Neural crest cell (in vitro differentiated cells): Measurements from ENCODE around the gene NF1. TPM values are rescaled to one million over a fixed set of nuclear protein-coding genes. Genes with fewer than 3 reads are reported as not detected.

ENCODE experiments used
- DNase-seq: peaks from one replicate; pipeline ENCODE4 v3.0.0; 2021; ENCODE audit warnings: low read depth, mixed read lengths, low spot score
- H3K27ac Mint-ChIP-seq: one replicate; pipeline ENCODE4 v1.8.0; 2021; ENCODE audit warnings: mild to moderate bottlenecking, mixed read lengths; ENCODE audit not compliant: unreplicated experiment
- H3K27me3 Mint-ChIP-seq: 2 replicates; pipeline ENCODE4 v1.8.0; 2021; ENCODE audit warnings: low read depth, mild to moderate bottlenecking, mixed read lengths
- H3K36me3 Mint-ChIP-seq: 2 replicates; pipeline ENCODE4 v1.8.0; 2021; ENCODE audit warnings: low read depth, mild to moderate bottlenecking, mixed read lengths
- H3K4me1 Mint-ChIP-seq: 2 replicates; pipeline ENCODE4 v1.8.0; 2021; ENCODE audit warnings: mixed read lengths
- H3K4me3 Mint-ChIP-seq: one replicate; pipeline ENCODE4 v1.8.0; 2021; ENCODE audit warnings: mild to moderate bottlenecking, mixed read lengths
- H3K9me3 Mint-ChIP-seq: 2 replicates; pipeline ENCODE4 v1.8.0; 2021; ENCODE audit warnings: mixed read lengths
- CTCF ChIP-seq: fragments of 200-600 bp; sonication (generic); conservative IDR thresholded peaks from 2 replicates; pipeline ENCODE4 v1.5.0; 2021; ENCODE audit warnings: antibody characterized with exemption, mild to moderate bottlenecking
- total RNA-seq: library from RNA; stranded (reverse); gene quantifications from 2 replicates; pipeline ENCODE4 v1.2.1, GENCODE V29; 2021

Gene NF1
- total RNA-seq, 1 donor from 2014 or later: 60.6 TPM

DNA sequence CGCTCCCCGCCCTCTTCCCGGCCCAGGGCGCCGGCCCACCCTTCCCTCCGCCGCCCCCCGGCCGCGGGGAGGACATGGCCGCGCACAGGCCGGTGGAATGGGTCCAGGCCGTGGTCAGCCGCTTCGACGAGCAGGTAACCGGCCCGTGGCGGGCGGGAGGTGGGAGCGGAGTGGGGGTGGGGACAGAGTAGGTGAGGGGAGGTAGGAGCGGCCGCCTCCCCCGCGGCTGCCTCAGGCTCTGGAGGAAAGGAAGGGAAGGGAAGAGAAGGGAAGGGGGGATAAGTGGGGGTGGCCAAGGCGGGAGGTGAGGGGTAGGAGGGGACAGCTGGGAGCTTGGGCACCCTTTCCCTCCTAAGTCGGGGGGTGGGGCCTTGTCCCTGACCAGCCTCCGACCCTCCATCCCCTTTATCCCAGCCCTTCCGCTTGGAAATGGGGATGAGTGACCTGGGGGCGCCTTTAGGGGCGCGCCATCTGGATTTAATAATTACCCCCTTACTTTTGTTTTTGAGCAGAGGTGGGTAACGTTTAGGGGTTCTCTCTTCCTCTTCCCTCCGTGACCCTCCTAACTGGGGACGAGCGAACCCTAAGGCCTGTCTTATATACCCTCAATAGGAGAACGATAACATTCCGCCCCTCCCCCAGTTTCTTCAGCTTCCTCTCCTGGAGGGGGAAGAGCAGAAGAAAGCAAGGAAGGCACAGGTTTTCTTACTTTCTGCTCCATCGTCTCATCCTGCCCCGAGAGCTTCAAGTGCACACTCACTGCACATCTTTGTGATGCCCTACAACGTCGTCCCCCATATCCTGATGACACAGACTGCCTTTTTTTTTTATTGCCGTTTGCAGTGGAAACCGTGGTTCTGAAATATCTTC, 694 bp downstream of the NF1 start:
- Mint-ChIP-seq H3K4me1 (peaks cover 25% of the 10 kb centered on the region), H3K9me3 (no peaks in the 10 kb centered on the region), H3K4me3 (peak overlapping the region; percentile 97), H3K36me3 (no peaks in the 10 kb centered on the region), H3K27ac (peak overlapping the region; percentile 73), H3K27me3 (no peaks in the 10 kb centered on the region)
- TF ChIP-seq CTCF: no peak
- DNase-seq: peak; percentile 27

GRCh38 chr17:31096106-31096436, 1.3 kb downstream of the NF1 start:
- no peaks in the 10 kb centered on the region for H3K27me3 Mint-ChIP-seq
- H3K36me3 Mint-ChIP-seq: no peaks in the 10 kb centered on the region
- no peaks in the 10 kb centered on the region for H3K9me3 Mint-ChIP-seq
- no peak for TF ChIP-seq CTCF
- peak overlapping the region; percentile 73 for H3K27ac Mint-ChIP-seq
- peaks cover 30% of the 10 kb centered on the region for H3K4me1 Mint-ChIP-seq
- peak overlapping the region; percentile 97 for H3K4me3 Mint-ChIP-seq
- no peak for DNase-seq

- TF ChIP-seq CTCF: no peak
- H3K27me3 Mint-ChIP-seq: no peaks in the 10 kb centered on the region
- H3K4me1 Mint-ChIP-seq: peaks cover 36% of the 10 kb centered on the region
- H3K4me3 Mint-ChIP-seq: peak overlapping the region; percentile 31
- H3K9me3 Mint-ChIP-seq: no peaks in the 10 kb centered on the region
- H3K27ac Mint-ChIP-seq: no peak overlapping the region
- no peaks in the 10 kb centered on the region for H3K36me3 Mint-ChIP-seq
- DNase-seq: no peak
Measured at GRCh38 chr17:31099016-31099415, 4.2 kb downstream of the NF1 start.

GRCh38 chr17:31100840-31101459, 6.2 kb downstream of the NF1 start:
- H3K36me3 Mint-ChIP-seq: no peaks in the 10 kb centered on the region
- no peaks in the 10 kb centered on the region for H3K9me3 Mint-ChIP-seq
- no peak overlapping the region for H3K27ac Mint-ChIP-seq
- H3K27me3 Mint-ChIP-seq: no peaks in the 10 kb centered on the region
- peaks cover 32% of the 10 kb centered on the region for H3K4me1 Mint-ChIP-seq
- DNase-seq: no peak
- no peak for TF ChIP-seq CTCF
- H3K4me3 Mint-ChIP-seq: peak overlapping the region; percentile 50

DNA sequence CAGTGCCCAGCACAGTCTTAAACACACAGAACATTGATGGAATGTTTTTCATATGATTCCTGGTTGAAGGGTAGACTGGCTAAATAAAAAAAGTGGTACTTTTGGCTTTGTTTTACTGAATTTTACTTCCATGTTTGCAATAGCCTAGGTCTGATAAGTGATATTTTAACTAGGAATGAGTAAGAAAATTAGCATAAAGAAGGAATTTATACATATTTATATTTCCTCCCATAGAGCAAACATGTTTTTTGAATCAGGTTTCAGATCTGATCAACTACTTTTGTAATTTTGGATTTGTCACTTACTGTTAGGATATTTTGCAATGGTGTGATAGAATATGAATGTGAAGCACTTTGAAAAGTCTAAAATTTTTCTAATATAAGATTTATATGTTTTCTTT, 7.2 kb downstream of the NF1 start:
- no peak for DNase-seq
- Mint-ChIP-seq H3K4me1 (peaks cover 24% of the 10 kb centered on the region), H3K4me3 (peak overlapping the region; percentile 50), H3K27me3 (no peaks in the 10 kb centered on the region), H3K9me3 (no peaks in the 10 kb centered on the region), H3K36me3 (peaks cover under 1% of the 10 kb centered on the region), H3K27ac (no peak overlapping the region)
- TF ChIP-seq CTCF: no peak
